ENCODE data around the gene ZSCAN18. TPM values are rescaled to one million over a fixed set of nuclear protein-coding genes. Genes with fewer than 3 reads are reported as not detected.

Gene ZSCAN18
- polyA plus RNA-seq, 3 donors = 1.1 to 4.1 (median 2.3) TPM

GRCh38 chr19:58083021-58083420 lies 15.0 kb downstream of the ZSCAN18 start:
- peaks cover 0 to 4% of the 10 kb centered on the region in 2 donors for H3K36me3 Mint-ChIP-seq
- TF ChIP-seq CTCF (IDR thresholded peaks at IDR 0.05) = no peak
- DNase-seq = no peak
- no peaks in the 10 kb centered on the region for H3K4me1 ChIP-seq (ENCODE audit: control insufficient read depth in 1 of 2, insufficient read depth in 2 of 2, low read length in 2 of 2)
- H3K79me2 ChIP-seq (ENCODE audit: insufficient read depth, low read length) = no peaks in the 10 kb centered on the region
- H3K4me3 ChIP-seq (replicated peaks in 1 of 3; ENCODE audit: low read depth in 2 of 3, low read length in 3 of 3) = no peak overlapping the region
- WGBS (ENCODE audit: insufficient coverage) = 100% methylated on average over 1 of the region's 3 CpGs
- intact Hi-C loops (cut with micrococcal nuclease) = no loop called here
- H3K4me2 ChIP-seq (replicated peaks; ENCODE audit: extremely low read depth, low read length, poor library complexity, severe bottlenecking) = no peak overlapping the region
- H3K9ac ChIP-seq (ENCODE audit: insufficient read depth, low read length, poor library complexity, severe bottlenecking) = no peak overlapping the region
- peaks cover 0 to 2% (median 0%) of the 10 kb centered on the region in 3 donors for H3K27me3 Mint-ChIP-seq (ENCODE audit: low read depth in 3 of 3)
- no peak overlapping the region for H3K27ac ChIP-seq (ENCODE audit: low read depth in 1 of 2, low read length in 2 of 2)
- peaks cover 96 to 98% of the 10 kb centered on the region in 2 donors for H3K9me3 ChIP-seq (replicated peaks in 1 of 2; ENCODE audit: control insufficient read depth in 1 of 2, insufficient read depth in 1 of 2, low read length in 2 of 2)
- H2AFZ ChIP-seq (ENCODE audit: insufficient read depth, low read depth, low read length, poor library complexity, severe bottlenecking) = no peak overlapping the region
- no peaks in the 10 kb centered on the region for H4K20me1 ChIP-seq (ENCODE audit: insufficient read depth, low read length)
- H3K9me3 Mint-ChIP-seq = peaks cover 61 to 99% (median 94%) of the 10 kb centered on the region in 7 donors
- H3K4me1 Mint-ChIP-seq = no peaks in the 10 kb centered on the region
- H3K27me3 ChIP-seq (ENCODE audit: control insufficient read depth in 2 of 2, insufficient read depth in 2 of 2, low read length in 2 of 2) = no peaks in the 10 kb centered on the region
- H3K36me3 ChIP-seq (replicated peaks in 1 of 2; ENCODE audit: control insufficient read depth in 1 of 2, insufficient read depth in 2 of 2, low read length in 2 of 2) = no peaks in the 10 kb centered on the region
- H3K4me3 Mint-ChIP-seq = no peak overlapping the region
- H3K27ac Mint-ChIP-seq = no peak overlapping the region

GRCh38 chr19:58079792-58080191 lies 18.2 kb downstream of the ZSCAN18 start:
- Histone ChIP-seq H3K4me3 (replicated peaks in 1 of 3; ENCODE audit: low read depth in 2 of 3, low read length in 3 of 3) (no peak overlapping the region), H3K9ac (ENCODE audit: insufficient read depth, low read length, poor library complexity, severe bottlenecking) (no peak overlapping the region), H3K4me1 (ENCODE audit: control insufficient read depth in 1 of 2, insufficient read depth in 2 of 2, low read length in 2 of 2) (no peaks in the 10 kb centered on the region), H3K9me3 (replicated peaks in 1 of 2; ENCODE audit: control insufficient read depth in 1 of 2, insufficient read depth in 1 of 2, low read length in 2 of 2) (peaks cover 95 to 96% of the 10 kb centered on the region in 2 donors), H3K36me3 (replicated peaks in 1 of 2; ENCODE audit: control insufficient read depth in 1 of 2, insufficient read depth in 2 of 2, low read length in 2 of 2) (no peaks in the 10 kb centered on the region), H3K27me3 (ENCODE audit: control insufficient read depth in 2 of 2, insufficient read depth in 2 of 2, low read length in 2 of 2) (no peaks in the 10 kb centered on the region), H3K79me2 (ENCODE audit: insufficient read depth, low read length) (no peaks in the 10 kb centered on the region), H3K4me2 (replicated peaks; ENCODE audit: extremely low read depth, low read length, poor library complexity, severe bottlenecking) (no peak overlapping the region), H3K27ac (ENCODE audit: low read depth in 1 of 2, low read length in 2 of 2) (no peak overlapping the region), H4K20me1 (ENCODE audit: insufficient read depth, low read length) (no peaks in the 10 kb centered on the region), H2AFZ (ENCODE audit: insufficient read depth, low read depth, low read length, poor library complexity, severe bottlenecking) (no peak overlapping the region)
- peaks cover 39 to 92% (median 87%) of the 10 kb centered on the region in 7 donors for H3K9me3 Mint-ChIP-seq
- no peak for TF ChIP-seq CTCF (IDR thresholded peaks at IDR 0.05)
- intact Hi-C loops (cut with micrococcal nuclease) = no loop called here
- H3K27me3 Mint-ChIP-seq (ENCODE audit: low read depth in 3 of 3) = peaks cover 0 to 2% (median 0%) of the 10 kb centered on the region in 3 donors
- H3K27ac Mint-ChIP-seq = no peak overlapping the region
- DNase-seq = no peak
- no peaks in the 10 kb centered on the region for H3K4me1 Mint-ChIP-seq
- WGBS (ENCODE audit: insufficient coverage) = 91% methylated on average over 10 of the region's 10 CpGs
- peaks cover 0 to 4% of the 10 kb centered on the region in 2 donors for H3K36me3 Mint-ChIP-seq
- no peak overlapping the region for H3K4me3 Mint-ChIP-seq
